Stimulated activated CD8-positive, alpha-beta memory T cell treated with anti-CD3 and anti-CD28 coated beads, Interleukin-15, amount 100 ng/mL, for 24 hours (primary cell): Measurements from ENCODE around the gene PAQR7.
A peak's percentile ranks its signal among the peaks of the same experiment; 100 is the strongest.

Experiments
- DNase-seq: peaks from one replicate; pipeline ENCODE4 v3.0.0-alpha.2; 2020; ENCODE audit warnings: low read depth

PAQR7 gene, protein sequence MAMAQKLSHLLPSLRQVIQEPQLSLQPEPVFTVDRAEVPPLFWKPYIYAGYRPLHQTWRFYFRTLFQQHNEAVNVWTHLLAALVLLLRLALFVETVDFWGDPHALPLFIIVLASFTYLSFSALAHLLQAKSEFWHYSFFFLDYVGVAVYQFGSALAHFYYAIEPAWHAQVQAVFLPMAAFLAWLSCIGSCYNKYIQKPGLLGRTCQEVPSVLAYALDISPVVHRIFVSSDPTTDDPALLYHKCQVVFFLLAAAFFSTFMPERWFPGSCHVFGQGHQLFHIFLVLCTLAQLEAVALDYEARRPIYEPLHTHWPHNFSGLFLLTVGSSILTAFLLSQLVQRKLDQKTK

DNA sequence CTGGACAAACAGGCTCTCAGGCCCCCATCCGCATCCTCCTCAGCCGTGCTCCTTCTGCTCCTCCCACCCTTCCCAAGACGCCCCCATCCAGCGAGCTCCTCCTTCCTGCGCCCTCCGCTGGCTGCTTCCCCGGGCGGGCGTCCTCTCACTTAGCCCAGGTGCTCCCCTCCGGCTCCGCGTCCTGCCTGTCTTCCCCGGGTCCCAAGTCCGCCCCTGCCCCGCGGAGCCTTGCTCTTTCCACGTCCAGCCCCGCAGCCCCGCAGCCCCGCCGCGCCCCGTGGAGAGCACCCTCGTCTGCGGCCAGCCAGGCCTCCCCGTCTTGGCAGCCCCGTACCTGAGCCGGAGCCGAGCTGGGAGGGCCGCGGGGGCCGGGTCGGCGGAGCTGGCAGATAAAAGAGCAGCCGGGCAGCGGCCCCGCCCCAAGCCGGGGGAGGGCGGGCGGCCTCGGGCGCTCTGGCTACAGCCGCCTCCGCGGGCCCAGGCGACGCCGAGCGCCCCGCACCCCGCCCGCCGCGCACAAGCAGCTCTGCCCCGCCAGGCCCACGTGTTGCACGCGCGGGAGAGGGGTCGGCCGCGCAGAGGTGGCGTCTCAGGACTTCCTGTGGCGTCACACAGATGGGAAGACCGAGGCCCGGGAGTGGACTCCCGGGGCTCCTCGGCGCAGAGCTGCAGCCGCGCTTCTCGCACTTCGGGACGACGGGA lies at the start of gene PAQR7:
Gene PAQR7, minus strand, starts transcription at position 555 of the 702 bp plus-strand sequence. CDS start 11,869 bp downstream, outside the sequence.
- peak; percentile 22 for DNase-seq

DNA sequence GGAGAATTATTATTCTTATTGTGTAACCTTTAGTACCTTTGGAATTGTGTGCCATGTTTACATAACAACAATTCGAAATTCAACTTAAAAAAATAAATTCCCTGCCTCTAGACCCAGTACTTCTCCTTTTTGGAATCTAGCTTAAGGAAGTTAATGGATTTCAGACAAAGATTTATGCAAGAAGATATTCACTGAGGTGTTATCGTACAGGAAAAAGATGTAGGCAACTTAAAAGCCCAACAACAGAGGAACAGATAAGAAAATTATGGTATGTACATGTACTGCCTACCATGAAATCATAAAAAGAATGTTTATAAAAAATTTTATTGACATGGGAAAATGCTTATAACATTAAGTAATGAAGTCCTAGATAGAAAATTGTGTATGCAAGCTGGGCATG lies 48.9 kb upstream of the PAQR7 start:
- DNase-seq: no peak

DNA sequence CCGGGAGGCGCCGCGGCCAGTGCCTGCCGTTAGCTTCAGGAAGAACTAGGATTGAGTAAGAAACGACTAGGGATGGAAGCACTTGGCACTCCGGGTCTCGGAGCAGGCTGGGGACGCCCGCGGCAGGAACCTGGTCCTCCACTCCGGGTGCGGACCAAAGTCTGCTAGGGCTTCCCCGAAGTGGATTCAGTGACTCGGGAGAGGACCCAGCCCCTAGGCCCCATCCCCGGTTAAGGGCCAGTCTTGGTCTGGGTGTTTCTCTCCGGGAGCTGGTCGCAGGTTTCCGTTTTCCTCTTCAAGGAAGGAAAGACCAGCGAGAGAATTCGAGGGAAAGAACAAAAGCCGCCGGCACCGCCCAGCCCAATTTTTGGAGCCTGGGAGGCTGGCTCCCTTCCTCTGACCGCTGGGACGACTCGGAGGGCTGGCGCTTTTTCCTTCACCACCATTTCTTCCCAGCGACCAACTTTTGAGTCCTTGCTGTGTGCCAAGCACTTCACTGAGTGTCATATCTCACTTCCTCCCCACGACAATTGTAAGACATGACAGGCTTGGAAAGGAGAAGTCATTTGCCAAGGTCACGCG lies 47.6 kb upstream of the PAQR7 start:
- no peak for DNase-seq

DNA sequence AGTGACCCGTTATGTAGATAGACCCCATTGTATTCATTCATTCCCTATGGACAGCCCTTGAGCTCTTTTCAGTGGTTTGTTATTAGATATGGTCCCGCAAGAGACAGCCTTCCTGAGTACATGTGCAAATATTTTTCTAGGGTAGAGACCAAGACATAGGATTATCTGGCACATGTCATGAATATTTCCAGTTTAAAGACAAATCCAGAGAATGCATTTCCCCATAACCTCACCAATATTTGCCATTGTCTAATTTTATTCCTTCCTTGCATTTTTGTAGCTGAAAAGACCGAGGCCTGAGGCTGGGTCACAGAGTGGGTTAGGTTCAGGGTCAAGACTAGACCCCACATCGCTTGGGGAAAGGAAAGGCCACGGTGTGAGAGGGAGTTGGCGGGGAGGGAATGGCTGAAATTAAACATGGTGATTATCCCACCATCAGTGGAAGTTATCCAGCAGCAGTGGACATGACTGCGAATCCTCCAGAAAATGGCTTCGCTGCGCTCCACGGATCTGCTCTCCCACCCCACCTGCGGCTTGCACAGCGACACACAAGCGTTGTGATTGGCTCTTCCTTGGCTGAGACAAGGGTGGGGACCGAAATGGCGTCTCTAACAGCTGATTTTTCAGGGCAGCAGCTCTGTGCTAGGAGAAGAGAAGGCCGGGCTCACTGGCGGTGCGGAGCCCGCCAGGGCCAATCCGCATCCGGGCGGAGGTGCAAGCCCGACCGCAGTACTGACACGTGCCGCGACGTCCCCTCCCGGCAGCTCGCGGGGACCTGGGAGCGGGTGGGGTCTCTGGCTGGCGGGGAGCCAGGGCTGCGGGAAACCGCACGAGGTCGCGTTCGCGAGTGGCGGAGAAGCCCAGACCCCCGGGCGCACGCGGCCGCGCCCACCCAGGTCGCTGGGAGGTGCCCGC lies 46.8 kb upstream of the PAQR7 start:
- no peak for DNase-seq

DNA sequence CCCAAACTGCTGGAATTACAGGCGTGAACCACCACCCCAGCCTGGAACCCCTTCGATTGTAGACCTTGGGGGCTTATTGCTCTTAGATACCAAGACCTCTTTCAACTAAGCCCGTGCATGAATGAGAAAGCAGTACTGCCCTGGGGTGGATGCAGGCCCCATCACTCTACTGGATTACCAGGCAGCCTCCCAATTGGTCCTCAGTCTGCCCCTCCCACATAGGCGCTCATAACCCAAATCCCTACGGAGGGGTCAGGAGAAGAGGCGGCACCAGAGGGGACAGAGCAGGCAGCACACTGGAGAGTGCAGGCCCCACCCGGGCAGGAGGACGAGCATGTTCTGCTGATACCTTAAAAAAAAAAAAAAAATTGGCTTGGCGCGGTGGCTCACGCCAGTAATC lies 43.1 kb upstream of the PAQR7 start:
- no peak for DNase-seq

DNA sequence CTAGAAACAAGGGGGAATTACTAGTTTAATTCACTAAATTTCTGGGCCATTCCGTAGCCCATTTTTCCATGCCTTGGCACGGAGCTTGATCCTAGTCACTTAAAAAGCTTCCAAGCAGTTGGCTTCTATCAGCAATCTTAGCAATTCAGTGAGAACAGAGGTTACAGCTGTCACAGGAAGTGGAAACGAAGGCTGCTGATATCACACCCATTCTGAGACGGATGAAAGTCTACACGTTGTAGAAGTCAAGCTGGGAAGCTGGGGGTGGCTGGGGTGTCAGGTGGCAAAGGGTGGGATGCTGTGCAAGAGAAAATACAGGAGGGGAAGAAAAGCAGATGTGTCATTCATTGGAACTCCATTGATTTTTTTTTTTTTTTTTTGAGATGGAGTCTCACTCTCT lies 42.5 kb upstream of the PAQR7 start:
- no peak for DNase-seq

DNA sequence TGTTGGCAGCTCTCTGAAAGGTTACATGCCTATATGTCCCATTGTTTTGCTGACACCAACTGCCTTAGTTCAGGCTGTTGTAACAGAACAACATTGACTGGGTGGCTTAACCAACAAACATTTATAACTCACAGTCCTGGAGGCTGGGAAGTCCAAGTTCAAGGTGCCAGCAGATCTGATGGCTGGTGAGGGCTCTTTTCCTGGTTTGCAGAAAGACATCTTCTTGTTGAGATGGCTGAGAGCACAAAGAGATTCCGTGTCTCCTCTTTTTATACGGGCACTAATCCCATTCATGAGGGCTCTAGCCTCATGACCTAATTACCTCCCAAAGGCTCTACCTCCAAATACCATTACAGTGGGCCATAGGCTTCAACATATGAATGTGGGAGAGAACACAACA lies 41.0 kb upstream of the PAQR7 start:
- DNase-seq: no peak

DNA sequence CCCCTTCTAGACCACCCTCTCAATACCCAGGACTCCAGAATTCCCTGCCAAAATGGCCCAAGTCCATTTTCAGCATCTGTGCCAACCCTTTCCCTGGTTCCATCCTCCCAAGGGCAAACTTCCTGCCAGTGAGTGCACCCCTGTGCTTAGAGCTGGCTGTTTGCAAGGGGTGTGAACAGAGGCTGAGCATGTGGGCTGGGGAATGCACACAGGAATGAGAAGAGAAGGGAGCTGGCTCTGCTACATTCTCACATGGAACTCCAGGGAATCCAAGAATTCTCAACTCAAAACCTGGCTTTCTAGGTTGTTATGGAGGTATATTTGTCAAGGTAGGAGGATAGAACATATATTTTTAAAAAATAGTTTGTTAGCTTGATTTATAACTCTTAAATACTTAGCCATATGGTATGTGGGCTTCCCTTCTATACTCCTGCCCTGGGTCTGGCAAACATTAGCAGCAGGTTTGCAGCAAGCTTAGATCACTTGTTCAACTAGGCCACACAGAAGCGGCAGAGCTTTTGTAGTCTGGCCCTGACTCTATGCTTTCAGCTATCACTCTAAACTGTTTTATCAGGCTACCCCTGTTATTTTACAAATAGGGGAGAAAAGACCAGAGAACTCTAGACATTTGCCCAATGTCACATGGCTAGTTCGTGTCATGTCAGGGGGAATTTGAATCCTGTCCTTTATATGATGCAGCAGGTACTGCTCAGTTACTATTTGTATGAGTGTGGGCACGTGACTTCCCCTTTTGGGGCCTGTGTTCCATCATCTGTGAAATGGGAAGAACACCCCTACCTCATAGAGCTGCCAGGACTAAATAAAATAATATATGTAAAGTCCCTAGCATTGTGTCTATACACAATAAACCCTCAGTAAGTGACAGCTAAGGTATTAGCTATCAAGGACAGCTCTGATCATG lies 38.8 kb upstream of the PAQR7 start:
- DNase-seq: no peak

DNA sequence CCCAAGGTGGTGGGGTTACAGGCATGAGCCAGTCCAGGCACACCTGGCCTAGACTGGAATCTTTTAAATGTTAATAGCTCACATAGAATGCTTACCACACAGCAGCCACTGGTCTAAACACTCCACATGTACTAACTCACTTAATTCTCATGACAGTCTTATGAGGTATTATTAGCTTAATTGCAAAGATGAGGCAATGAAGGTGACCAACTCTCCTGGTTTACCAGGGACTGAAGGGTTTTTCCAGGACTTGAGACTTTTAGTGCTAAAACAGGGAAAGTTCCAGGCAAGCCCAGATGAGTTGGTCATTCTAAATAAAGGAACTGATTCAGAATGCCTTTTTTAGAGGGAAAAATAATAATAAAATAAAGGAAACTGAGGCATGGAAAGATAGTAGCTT lies 37.7 kb upstream of the PAQR7 start:
- no peak for DNase-seq

DNA sequence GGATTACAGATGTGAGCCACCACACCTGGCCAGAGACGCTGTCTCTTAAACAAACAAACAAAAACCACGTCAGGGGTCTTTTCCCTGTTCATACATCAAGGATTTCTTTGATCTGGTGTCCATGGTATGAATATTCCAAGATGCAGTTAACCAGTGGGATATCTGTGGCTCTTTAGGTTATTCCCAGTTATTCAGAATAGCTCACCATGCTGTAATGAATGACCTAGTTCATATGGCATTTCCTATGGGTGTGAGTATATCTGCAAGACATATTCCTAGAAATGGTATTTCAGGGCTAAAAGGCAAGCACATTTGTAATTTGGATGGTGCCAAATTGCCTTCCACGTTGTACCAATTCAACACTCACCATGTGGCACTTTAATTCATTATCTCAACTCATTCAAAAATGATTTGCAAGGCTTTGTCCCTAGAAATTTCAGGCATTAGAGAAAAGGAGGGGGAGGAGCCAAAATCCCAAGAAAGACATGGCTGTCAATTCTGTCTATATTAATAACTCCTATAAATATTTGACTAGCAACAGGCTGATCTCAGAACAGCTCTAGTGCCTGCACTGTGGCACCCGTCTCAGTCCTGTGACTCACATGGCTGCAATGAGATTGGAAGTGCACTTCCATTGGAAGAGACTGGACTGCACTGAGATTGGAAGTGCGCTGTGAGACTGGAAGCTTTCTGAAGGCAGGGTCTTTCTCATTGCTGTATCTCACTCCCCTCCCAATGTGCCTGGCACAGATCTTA lies 36.7 kb upstream of the PAQR7 start:
- no peak for DNase-seq

DNA sequence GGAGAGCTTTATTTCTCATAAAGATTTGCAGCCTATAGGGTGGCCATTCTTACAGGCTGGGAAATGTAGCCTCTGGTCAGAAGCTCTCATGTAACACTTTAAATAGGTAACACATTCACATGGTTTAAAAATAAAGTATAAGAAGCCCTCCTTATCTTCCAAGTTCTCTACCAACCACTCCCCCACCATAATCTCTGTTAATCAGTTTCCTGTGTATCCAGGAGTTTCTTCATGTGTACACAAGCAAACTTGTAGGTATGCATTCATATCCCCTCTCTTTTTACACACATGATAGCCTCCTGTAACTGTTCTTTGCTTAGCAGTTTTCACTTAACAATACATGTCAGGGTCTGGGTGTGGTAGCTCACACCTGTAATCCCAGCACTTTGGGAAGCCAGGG lies 35.7 kb upstream of the PAQR7 start:
- no peak for DNase-seq

DNA sequence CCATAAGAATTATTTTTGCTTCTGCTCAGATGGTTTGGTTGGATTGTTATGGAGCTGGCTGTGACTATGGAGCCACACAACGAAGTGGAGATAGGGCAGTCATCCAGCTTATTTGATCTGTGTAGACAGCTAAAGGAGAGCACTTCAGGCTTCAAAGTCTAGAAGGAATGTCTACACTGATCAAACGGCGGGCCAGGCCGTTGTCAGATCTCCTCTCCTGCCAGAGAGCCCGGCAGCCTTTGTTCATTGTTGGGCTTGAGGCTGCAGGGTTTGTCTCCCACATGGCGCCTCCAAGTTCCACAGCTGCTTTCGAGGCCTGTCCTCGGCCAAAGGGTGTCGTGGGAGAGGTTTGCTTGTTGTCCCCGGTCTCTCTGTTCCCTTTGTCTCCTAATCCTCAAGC lies 33.5 kb upstream of the PAQR7 start:
- DNase-seq: no peak

DNA sequence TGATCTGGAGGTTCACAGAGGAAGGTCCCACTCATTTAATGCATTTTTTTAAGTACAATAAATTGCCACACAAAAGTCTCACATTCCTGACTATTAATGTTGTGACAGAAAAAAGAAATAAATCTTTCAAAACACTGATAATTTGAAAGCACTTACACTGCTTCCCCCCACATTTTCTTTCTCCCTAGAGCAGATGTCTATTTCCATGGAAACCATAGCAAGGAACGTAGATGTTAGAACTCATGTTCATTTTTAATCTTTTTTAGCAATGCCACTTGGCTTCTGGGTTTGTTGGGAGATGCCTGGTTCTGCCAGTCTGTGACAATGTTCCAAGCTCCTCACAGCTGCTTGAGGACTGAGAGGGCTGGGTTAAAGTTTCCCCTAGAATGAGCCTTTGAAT lies 32.7 kb upstream of the PAQR7 start:
- DNase-seq: no peak

DNA sequence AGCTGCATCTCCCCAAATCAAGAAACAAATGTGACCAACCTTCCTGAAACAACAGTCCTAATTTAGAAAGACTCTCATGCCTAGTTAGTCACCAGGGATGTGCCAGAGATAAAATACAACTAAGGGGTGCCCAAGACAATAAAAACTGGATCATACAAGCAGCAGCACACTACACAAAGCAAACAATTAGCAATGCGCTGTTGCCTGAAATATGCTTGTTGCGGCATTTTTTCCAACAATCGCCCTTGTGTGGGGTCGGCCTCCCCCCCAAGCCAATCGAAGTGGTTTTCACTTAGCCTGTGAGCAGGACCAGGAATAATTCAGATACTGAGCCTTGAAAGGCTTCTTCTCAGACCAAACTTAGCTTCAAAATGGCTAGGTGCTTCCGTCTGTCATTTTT lies 32.1 kb upstream of the PAQR7 start:
- no peak for DNase-seq

DNA sequence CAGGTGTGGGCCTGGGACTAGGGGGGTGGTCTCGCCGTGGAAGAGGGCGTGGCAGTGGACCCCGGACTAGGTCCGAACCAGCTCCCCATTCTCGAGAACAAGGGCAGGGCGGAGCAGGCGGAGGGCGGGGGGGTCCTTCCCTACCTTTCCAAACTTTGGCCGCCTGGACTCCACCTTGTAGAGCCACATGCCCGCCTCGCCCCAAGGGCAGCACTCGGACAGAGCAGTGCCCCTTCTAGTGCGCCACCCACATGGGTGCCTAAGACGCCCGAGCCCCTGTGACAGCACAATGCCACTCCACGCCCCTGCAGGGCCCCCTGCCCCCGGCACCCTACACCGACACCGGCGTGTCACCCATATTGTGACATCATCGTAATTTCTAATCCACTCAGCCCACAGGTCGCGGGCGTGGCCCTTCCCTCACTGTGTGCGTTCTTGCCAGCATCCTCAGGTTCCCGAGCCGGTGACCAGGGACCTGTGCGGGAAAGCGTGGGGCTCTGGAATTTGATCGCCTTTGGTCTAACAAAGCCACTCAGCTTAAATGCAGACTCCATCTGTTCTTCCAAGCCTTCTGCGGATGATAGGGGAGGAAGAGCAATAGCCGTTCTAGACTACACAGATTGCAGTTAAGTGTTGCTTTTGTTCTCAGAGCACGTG lies 31.3 kb upstream of the PAQR7 start:
- DNase-seq: no peak

DNA sequence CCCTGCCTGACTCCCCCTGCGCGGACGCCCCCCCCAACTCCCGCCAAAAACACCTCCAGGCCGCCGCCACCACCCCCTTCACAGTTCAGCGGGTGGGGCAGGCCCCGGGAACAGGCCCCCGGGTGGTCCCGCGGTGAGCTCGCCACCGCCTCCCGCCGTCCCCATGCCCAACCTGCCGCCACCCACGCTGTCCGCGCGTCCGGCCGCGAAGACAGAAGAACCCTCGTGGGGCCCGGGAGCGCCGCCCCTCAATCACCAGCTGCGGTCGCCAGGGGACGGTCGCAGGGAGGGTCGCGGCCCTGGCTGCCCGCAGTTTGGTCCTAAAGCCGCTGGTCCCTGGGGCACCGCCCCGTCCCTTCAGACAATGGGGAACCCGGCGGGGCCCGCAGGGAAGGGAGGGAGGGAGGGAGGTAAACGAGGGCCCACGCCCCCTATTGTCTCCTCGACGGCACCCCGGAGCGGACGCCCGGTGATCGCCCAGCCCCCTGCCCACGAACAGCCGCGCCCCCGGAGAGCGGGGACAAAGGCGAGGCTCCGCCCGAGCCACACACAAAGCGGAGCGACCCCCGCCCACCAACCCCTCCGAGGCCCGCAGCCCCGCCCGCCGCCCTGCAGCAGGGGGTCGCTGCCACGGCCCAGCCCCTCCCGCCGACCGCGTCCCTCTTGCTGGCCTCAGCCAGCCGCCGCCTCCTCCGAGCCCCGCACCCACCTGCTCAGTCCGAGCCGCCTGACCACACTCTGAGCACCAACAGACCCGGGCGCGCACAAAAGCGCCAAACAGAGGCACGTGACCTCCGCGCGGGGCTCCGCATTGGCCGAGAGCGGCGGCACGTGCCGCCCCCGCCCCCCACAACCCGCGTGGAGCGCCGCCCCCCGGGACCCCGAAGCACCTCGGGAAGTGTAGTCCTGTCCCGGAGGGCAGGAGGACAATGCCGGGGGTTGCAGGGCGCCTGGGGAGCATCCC lies 30.5 kb upstream of the PAQR7 start, which contains the start of gene STMN1:
Gene STMN1, minus strand, starts transcription at position 740 of the 964 bp plus-strand sequence. CDS start 1,743 bp downstream, outside the sequence.
- DNase-seq: peak; percentile 75

DNA sequence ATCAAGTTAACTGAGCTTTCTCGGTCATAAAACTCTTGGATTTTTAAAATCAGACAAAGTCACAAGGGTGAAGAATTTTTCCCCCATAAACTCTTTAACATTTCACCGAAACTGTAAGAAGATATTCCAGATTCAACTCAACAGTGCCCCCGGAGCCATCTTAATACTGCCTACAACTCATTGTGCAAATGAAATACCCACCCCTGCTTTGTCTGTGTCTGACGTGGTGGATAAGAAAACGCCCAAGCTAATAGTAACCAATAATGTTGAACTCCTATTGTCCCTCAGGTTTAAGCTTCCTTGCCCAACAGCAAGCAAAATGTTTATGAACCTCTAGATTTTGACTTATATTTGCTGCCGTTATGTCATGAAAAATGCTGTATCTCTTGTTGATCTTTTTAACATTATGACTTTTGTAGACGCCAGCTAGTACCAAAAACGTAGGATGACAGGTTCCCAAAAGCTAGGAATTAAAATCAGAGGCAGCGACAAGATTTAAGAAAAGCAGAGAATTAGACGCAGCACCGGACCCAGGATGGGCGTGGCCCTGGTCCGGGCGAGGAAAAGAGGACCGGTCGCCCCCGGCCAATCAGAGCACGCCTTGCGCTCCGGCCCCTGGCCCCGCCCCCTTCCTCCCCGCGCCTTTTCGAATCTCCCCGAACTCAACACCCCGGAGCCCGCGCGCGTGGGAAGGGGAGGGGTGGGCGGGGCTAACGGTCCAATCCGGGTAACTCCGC lies 29.6 kb upstream of the PAQR7 start:
- peak; percentile 85 for DNase-seq

DNA sequence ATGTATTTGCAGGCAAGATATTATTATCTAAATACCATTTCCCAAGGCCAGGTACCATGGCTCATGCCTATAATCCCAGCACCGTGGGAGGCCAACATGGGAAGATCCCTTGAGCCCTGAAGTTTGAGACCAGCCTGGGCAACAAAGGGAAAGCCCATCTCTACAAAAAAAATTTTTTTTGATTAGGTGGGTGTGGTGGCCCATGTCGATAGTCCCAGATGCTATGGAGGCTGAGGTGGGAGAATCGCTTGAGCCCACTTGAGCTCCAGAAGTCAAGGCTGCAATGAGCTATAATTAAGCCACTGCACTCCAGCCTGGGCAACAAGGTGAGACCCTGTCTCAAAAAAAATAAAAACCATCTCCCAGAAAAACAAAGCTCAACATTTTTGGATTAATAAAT lies 28.5 kb upstream of the PAQR7 start:
- DNase-seq: no peak
